IMR-90 (cell line): ENCODE measurements around the gene HIKESHI. TPM values are rescaled to one million over a fixed set of nuclear protein-coding genes. Genes with fewer than 3 reads are reported as not detected.

Source experiments
- ATAC-seq: fragments of 200-7000 bp; cut with Tn5 transposase; 2 replicates; pipeline ENCODE4 v1.9.1; 2020; ENCODE audit warnings: low read depth, mild to moderate bottlenecking, moderate library complexity
- BruUV-seq: library from RNA; stranded (reverse); fragments of 400-500 nt; replicated peaks from 2 replicates; lab custom pipeline; 2021; lab: Mats Ljungman, UMichigan
- CTCF ChIA-PET: fragments of 300-600 bp; formaldehyde crosslinking; extraction: SDS; loops from one replicate; lab custom pipeline; 2021; ENCODE audit warnings: antibody characterized with exemption; lab: Yijun Ruan, JAX
- POLR2A ChIA-PET: fragments of 300-600 bp; sonication (Branson Sonifier 250); formaldehyde crosslinking; loops from one replicate; lab custom pipeline; 2022; ENCODE audit warnings: antibody characterized with exemption; ENCODE audit not compliant: unreplicated experiment; lab: Charles Lee
- DNase-seq: peaks from one replicate; pipeline ENCODE4 v3.0.0; 2013
- H2AFZ ChIP-seq: replicated peaks from 2 replicates; pipeline ENCODE3; 2013; ENCODE audit warnings: low read length, mild to moderate bottlenecking; ENCODE audit not compliant: poor library complexity
- H2AK5ac ChIP-seq: 2 replicates; pipeline ENCODE4 v1.6.1; 2013; ENCODE audit warnings: low read depth, low read length, inconsistent platforms
- H2AK9ac ChIP-seq: replicated peaks from 2 replicates; pipeline ENCODE3; 2013; ENCODE audit warnings: mild to moderate bottlenecking, low read depth, low read length, moderate library complexity; ENCODE audit not compliant: poor library complexity
- H2BK120ac ChIP-seq: 2 replicates; pipeline ENCODE4 v1.6.1; 2013; ENCODE audit warnings: low read depth, low read length, inconsistent platforms
- H2BK15ac ChIP-seq: 3 replicates; pipeline ENCODE4 v1.6.1; 2013; ENCODE audit warnings: low read depth, low read length, inconsistent platforms
- H2BK20ac ChIP-seq: 2 replicates; pipeline ENCODE4 v1.6.1; 2013; ENCODE audit warnings: low read depth, mild to moderate bottlenecking, inconsistent platforms, low read length, moderate library complexity
- H2BK5ac ChIP-seq: 2 replicates; pipeline ENCODE4 v1.6.1; 2013; ENCODE audit warnings: mild to moderate bottlenecking, low read depth, low read length, inconsistent platforms; ENCODE audit not compliant: poor library complexity, severe bottlenecking
- H3K14ac ChIP-seq: replicated peaks from 2 replicates; pipeline ENCODE4 v1.6.1; 2013; ENCODE audit warnings: low read depth, low read length, inconsistent platforms
- H3K18ac ChIP-seq: 2 replicates; pipeline ENCODE4 v1.6.1; 2013; ENCODE audit warnings: low read depth, low read length, control low read depth
- H3K23ac ChIP-seq: 2 replicates; pipeline ENCODE4 v1.6.1; 2013; ENCODE audit warnings: low read depth, low read length, inconsistent platforms
- H3K27ac ChIP-seq: 2 replicates; pipeline ENCODE4 v1.5.1; 2013; ENCODE audit warnings: mild to moderate bottlenecking, control low read depth, low read length; ENCODE audit not compliant: insufficient read depth
- H3K27me3 ChIP-seq: 2 replicates; pipeline ENCODE4 v1.6.1; 2013; ENCODE audit warnings: low read length; ENCODE audit not compliant: control insufficient read depth, insufficient read depth
- H3K36me3 ChIP-seq: 2 replicates; pipeline ENCODE4 v1.6.1; 2013; ENCODE audit warnings: low read length, mixed read lengths; ENCODE audit not compliant: control insufficient read depth, insufficient read depth
- H3K4ac ChIP-seq: 2 replicates; pipeline ENCODE4 v1.6.1; 2013; ENCODE audit warnings: low read depth, low read length, inconsistent platforms
- H3K4me1 ChIP-seq: 2 replicates; pipeline ENCODE4 v1.6.1; 2013; ENCODE audit warnings: low read length, mixed read lengths; ENCODE audit not compliant: control insufficient read depth, insufficient read depth
- H3K4me2 ChIP-seq: 2 replicates; pipeline ENCODE4 v1.6.1; 2013; ENCODE audit warnings: low read depth, mild to moderate bottlenecking, control low read depth, low read length, moderate library complexity
- H3K4me3 ChIP-seq: 2 replicates; pipeline ENCODE4 v1.5.1; 2013; ENCODE audit warnings: low read depth, mild to moderate bottlenecking, control low read depth, low read length, moderate library complexity; ENCODE audit not compliant: insufficient read depth
- H3K56ac ChIP-seq: 2 replicates; pipeline ENCODE4 v1.6.1; 2013; ENCODE audit warnings: low read length, inconsistent platforms; ENCODE audit not compliant: insufficient read depth; ENCODE audit errors: extremely low read depth
- H3K79me1 ChIP-seq, 2 experiments: 2 replicates each; pipeline ENCODE4 v1.6.1; 2013; ENCODE audit warnings: low read length in 2 of 2, inconsistent platforms in 1 of 2, low read depth in 1 of 2
- H3K9ac ChIP-seq: 2 replicates; pipeline ENCODE4 v1.6.1; 2013; ENCODE audit warnings: low read depth, low read length, control low read depth
- H3K9me1 ChIP-seq: 2 replicates; pipeline ENCODE4 v1.6.1; 2013; ENCODE audit warnings: low read length, inconsistent platforms; ENCODE audit not compliant: insufficient read depth
- H3K9me3 ChIP-seq: 2 replicates; pipeline ENCODE4 v1.6.1; 2013; ENCODE audit warnings: low read length; ENCODE audit not compliant: control insufficient read depth, insufficient read depth
- H4K20me1 ChIP-seq: 2 replicates; pipeline ENCODE4 v1.6.1; 2013; ENCODE audit warnings: low read length, inconsistent platforms; ENCODE audit not compliant: insufficient read depth
- H4K5ac ChIP-seq: 2 replicates; pipeline ENCODE4 v1.6.1; 2013; ENCODE audit warnings: mild to moderate bottlenecking, low read depth, low read length, control low read depth
- H4K8ac ChIP-seq, 2 experiments: 2 replicates each; pipeline ENCODE4 v1.6.1; 2013; ENCODE audit warnings: low read depth in 2 of 2, low read length in 2 of 2, control low read depth in 1 of 2, inconsistent platforms in 1 of 2
- H4K91ac ChIP-seq: 2 replicates; pipeline ENCODE4 v1.6.1; 2013; ENCODE audit warnings: low read depth, low read length, inconsistent platforms; ENCODE audit not compliant: insufficient read depth
- BHLHE40 ChIP-seq: fragments of 150-350 bp; IDR thresholded peaks from 2 replicates; pipeline ENCODE4 v1.6.1; 2016; ENCODE audit warnings: mild to moderate bottlenecking, low read depth, low read length
- CEBPB ChIP-seq: IDR thresholded peaks from 2 replicates; pipeline ENCODE4 v1.6.1; 2012; ENCODE audit warnings: low read depth, low read length, improper control_type of control experiment
- CHD1 ChIP-seq: IDR thresholded peaks from 2 replicates; pipeline ENCODE4 v1.6.1; 2012; ENCODE audit warnings: low read depth, low read length, improper control_type of control experiment
- ELK1 ChIP-seq: fragments of 150-350 bp; IDR thresholded peaks from 2 replicates; pipeline ENCODE4 v1.6.1; 2016; ENCODE audit warnings: low read depth, mild to moderate bottlenecking, low read length, moderate library complexity, borderline replicate concordance
- FOS ChIP-seq: fragments of 150-350 bp; IDR thresholded peaks from 2 replicates; pipeline ENCODE4 v1.6.1; 2016; ENCODE audit warnings: low read depth, low read length
- MAFK ChIP-seq: IDR thresholded peaks from 2 replicates; pipeline ENCODE4 v1.6.1; 2012; ENCODE audit warnings: low read depth, low read length, improper control_type of control experiment
- MAZ ChIP-seq: IDR thresholded peaks from 2 replicates; pipeline ENCODE4 v1.6.1; 2012; ENCODE audit warnings: low read depth, mild to moderate bottlenecking, low read length, improper control_type of control experiment, moderate library complexity, borderline replicate concordance
- MXI1 ChIP-seq: IDR thresholded peaks from 2 replicates; pipeline ENCODE4 v1.6.1; 2012; ENCODE audit warnings: low read depth, mild to moderate bottlenecking, low read length, moderate library complexity, borderline replicate concordance
- NFE2L2 ChIP-seq: fragments of 150-350 bp; IDR thresholded peaks from 2 replicates; pipeline ENCODE4 v1.6.1; 2016; ENCODE audit warnings: low read depth, mild to moderate bottlenecking, low read length
- POLR2A ChIP-seq: IDR thresholded peaks from 2 replicates; pipeline ENCODE4 v1.6.1; 2012; ENCODE audit warnings: mild to moderate bottlenecking, low read depth, low read length
- RAD21 ChIP-seq: IDR thresholded peaks from 2 replicates; pipeline ENCODE4 v1.6.1; 2012; ENCODE audit warnings: low read length, improper control_type of control experiment
- RCOR1 ChIP-seq: IDR thresholded peaks from 2 replicates; pipeline ENCODE4 v1.6.1; 2012; ENCODE audit warnings: mild to moderate bottlenecking, low read length, improper control_type of control experiment; ENCODE audit not compliant: insufficient replicate concordance
- RFX5 ChIP-seq: IDR thresholded peaks from 2 replicates; pipeline ENCODE4 v1.8.0; 2012; ENCODE audit warnings: low read depth, mild to moderate bottlenecking, low read length, moderate library complexity
- SMC3 ChIP-seq: fragments of 150-350 bp; IDR thresholded peaks from 2 replicates; pipeline ENCODE4 v1.6.1; 2016; ENCODE audit warnings: low read depth, mild to moderate bottlenecking, antibody characterized with exemption, low read length, moderate library complexity
- USF2 ChIP-seq: fragments of 150-350 bp; IDR thresholded peaks from 2 replicates; pipeline ENCODE4 v1.6.1; 2017; ENCODE audit warnings: mild to moderate bottlenecking, antibody characterized with exemption, low read length, low read depth
- WGBS, 2 experiments: methylation state at CpG; one replicate each; pipeline versions ENCODE4 v1.1.5 to v1.1.7; 2013; ENCODE audit warnings: missing lambda C conversion rate in 2 of 2; ENCODE audit not compliant: insufficient read length in 1 of 2; ENCODE audit errors: extremely low coverage in 2 of 2; 5-methylcytosine and 5-hydroxymethylcytosine counted together
- dilution Hi-C: fragments of 300-500 bp; cut with HindIII; formaldehyde crosslinking; loops from one replicate; pipeline ENCODE4 v1.14.3; 2018; ENCODE audit warnings: low sequenced_read_pairs; ENCODE audit not compliant: unreplicated experiment
- in situ Hi-C: fragments of 300-500 bp; cut with MboI; formaldehyde crosslinking; loops from 3 replicates; pipeline ENCODE4 v1.14.3; 2019; ENCODE audit warnings: low sequenced_read_pairs, inconsistent platforms, mixed read lengths
- intact Hi-C: fragments of 100-400 bp; cut with micrococcal nuclease; formaldehyde crosslinking; loops from 2 replicates; pipeline ENCODE4 v1.10.0; 2022
- polyA plus RNA-seq, 3 experiments: library from polyadenylated mRNA; depleted of rRNA; stranded (reverse); fragments of >200 nt; gene quantifications; 2 replicates each; pipeline ENCODE4 v1.2.3, GENCODE V29; 2012; ENCODE audit warnings: low replicate concordance in 1 of 3
- total RNA-seq: library from RNA; depleted of rRNA; stranded (reverse); fragments of >200 nt; gene quantifications from 2 replicates; pipeline ENCODE4 v1.2.3, GENCODE V29; 2012
- TF ChIP-seq, protein P1 (sequence below): conservative IDR thresholded peaks from 2 replicates; pipeline ENCODE4 v1.5.1; 2012; ENCODE audit warnings: mild to moderate bottlenecking, low read depth, low read length, improper control_type of control experiment

Gene HIKESHI
- total and polyA plus RNA-seq, 2 of the 4 experiments (the other 2 are of a cell fraction), result 49.4 to 73.5 TPM

GRCh38 chr11:86341382-86341781 is 39.3 kb downstream of the HIKESHI start:
- H2AK5ac ChIP-seq, result no peak overlapping the region
- no peak overlapping the region for H4K5ac ChIP-seq
- H3K14ac ChIP-seq, result no peak overlapping the region
- intact Hi-C loops, result no loop called here
- no peak overlapping the region for H3K4me2 ChIP-seq
- CTCF ChIA-PET, result no interaction called here
- H2BK120ac ChIP-seq, result no peak overlapping the region
- H3K4me1 ChIP-seq, result no peaks in the 10 kb centered on the region
- H3K27me3 ChIP-seq, result no peaks in the 10 kb centered on the region
- in situ Hi-C loops, result no loop called here
- no peak overlapping the region for H3K9ac ChIP-seq
- POLR2A ChIA-PET, result no interaction called here
- no peak; the same call in 1 of the 2 replicates for ATAC-seq
- H2BK15ac ChIP-seq, result no peak overlapping the region
- H3K4me3 ChIP-seq, result no peak overlapping the region
- BruUV-seq, result no TSS peak
- H2AFZ ChIP-seq, result no peak overlapping the region
- no peak overlapping the region for H2BK20ac ChIP-seq
- WGBS, 2 experiments, result 60% methylated on average over 1 of the region's 3 CpGs; no CpG with 5 or more reads in 1 of the 2 experiments
- H3K4ac ChIP-seq, result no peak overlapping the region
- no peak overlapping the region for H3K18ac ChIP-seq
- no peak overlapping the region for H3K23ac ChIP-seq
- H4K20me1 ChIP-seq, result no peaks in the 10 kb centered on the region; the same call in 1 of the 2 replicates
- H4K8ac ChIP-seq, result no peak overlapping the region; a peak in 1 of 4 replicates
- H3K36me3 ChIP-seq, result peaks cover 2% of the 10 kb centered on the region; the same call in 1 of the 2 replicates
- H3K9me1 ChIP-seq, result no peaks in the 10 kb centered on the region
- H2BK5ac ChIP-seq, result no peak overlapping the region
- no peak for DNase-seq
- no peak for TF ChIP-seq CHD1
- no peak for TF ChIP-seq BHLHE40
- no peak for TF ChIP-seq RFX5
- no peak for TF ChIP-seq RCOR1
- TF ChIP-seq CEBPB, result no peak
- TF ChIP-seq SMC3, result no peak
- TF ChIP-seq NFE2L2, result no peak
- no peak for TF ChIP-seq RAD21
- TF ChIP-seq MAZ, result no peak
- TF ChIP-seq POLR2A, result no peak
- TF ChIP-seq FOS, result no peak
- no peak for TF ChIP-seq MXI1
- TF ChIP-seq, protein P1, sequence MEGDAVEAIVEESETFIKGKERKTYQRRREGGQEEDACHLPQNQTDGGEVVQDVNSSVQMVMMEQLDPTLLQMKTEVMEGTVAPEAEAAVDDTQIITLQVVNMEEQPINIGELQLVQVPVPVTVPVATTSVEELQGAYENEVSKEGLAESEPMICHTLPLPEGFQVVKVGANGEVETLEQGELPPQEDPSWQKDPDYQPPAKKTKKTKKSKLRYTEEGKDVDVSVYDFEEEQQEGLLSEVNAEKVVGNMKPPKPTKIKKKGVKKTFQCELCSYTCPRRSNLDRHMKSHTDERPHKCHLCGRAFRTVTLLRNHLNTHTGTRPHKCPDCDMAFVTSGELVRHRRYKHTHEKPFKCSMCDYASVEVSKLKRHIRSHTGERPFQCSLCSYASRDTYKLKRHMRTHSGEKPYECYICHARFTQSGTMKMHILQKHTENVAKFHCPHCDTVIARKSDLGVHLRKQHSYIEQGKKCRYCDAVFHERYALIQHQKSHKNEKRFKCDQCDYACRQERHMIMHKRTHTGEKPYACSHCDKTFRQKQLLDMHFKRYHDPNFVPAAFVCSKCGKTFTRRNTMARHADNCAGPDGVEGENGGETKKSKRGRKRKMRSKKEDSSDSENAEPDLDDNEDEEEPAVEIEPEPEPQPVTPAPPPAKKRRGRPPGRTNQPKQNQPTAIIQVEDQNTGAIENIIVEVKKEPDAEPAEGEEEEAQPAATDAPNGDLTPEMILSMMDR, result no peak
- TF ChIP-seq MAFK, result no peak
- no peak for TF ChIP-seq ELK1
- no peak for TF ChIP-seq USF2
- peaks cover 8 to 15% of the 10 kb centered on the region in 2 experiments for H3K79me1 ChIP-seq
- dilution Hi-C loops, result no loop called here
- H2AK9ac ChIP-seq, result no peak overlapping the region
- H4K91ac ChIP-seq, result no peak overlapping the region
- H3K56ac ChIP-seq, result no peak overlapping the region
- H3K9me3 ChIP-seq, result no peaks in the 10 kb centered on the region
- H3K27ac ChIP-seq, result no peak overlapping the region
